NCI-H82 (cell line): ENCODE results near the gene CD180.
A peak's percentile ranks its signal among the peaks of the same experiment; 100 is the strongest.

Source experiments
- DNase-seq: peaks from one replicate; lab custom pipeline; 2025; lab: John Stamatoyannopoulos, UW

The CD180 gene

DNA sequence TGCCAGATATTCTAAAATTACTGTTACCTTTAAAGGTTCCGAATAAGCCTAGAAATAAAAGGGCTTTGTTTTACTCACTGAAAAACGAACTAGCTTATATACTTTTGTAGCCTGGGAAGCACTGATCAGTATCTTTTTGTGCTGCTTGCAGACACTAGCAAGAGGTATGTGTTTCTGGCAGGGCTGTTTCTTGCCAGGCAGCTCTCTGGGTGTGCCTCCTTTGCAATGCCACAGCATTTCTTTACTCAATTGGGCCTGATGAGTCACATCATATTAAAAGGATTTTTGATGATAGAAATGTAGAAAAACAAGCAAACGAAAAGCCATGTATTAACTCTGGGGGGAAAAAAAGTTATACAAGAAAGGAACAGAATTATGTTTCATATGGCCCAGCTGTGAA is 35.6 kb downstream of the CD180 start:
- DNase-seq, result no peak

DNA sequence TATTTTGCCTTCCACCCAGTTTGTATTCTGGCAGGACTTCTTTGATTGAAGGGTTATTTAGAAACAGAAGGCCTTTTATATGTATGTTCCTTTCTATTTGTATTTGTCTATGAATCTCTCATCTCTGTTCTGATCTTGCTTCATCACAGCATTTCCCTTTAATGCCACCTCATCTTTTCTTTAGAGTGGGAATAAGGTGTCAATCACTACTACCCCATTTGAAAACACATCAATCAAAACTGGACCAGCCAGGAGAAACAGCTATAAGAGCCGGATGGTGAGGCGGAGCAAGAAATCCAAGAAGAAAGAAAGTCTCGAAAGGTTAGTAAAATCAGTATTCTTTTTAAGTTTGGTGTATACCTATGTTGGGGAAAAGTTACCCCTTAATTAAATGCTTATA is 36.3 kb downstream of the CD180 start:
- DNase-seq, result no peak

- peak; percentile 35 for DNase-seq
Observed at GRCh38 chr5:67156976-67157583, 39.5 kb downstream of the CD180 start.

- DNase-seq, result no peak
Observed at GRCh38 chr5:67154556-67155206, 41.9 kb downstream of the CD180 start.

GRCh38 chr5:67153292-67153691 is 43.3 kb downstream of the CD180 start:
- no peak for DNase-seq

DNA sequence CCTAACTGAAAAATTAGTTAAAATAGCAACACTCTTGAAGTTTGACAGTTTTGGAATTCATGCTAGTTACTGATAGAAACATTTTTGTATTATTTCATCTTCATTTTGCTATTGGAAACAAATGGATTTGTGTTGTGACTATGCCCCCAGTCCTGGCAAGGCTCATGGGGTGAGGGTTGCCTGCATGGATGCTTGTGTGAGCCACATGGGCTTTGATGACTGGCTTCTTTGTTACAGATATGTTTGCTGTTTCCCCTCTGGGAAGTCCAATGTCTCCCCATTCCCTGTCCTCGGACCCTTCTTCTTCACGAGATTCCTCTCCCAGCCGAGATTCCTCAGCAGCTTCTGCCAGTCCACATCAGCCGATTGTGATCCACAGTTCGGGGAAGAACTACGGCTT is 44.2 kb downstream of the CD180 start:
- no peak for DNase-seq

GRCh38 chr5:67149951-67150523 is 46.6 kb downstream of the CD180 start:
- DNase-seq, result peak; percentile 5

DNA sequence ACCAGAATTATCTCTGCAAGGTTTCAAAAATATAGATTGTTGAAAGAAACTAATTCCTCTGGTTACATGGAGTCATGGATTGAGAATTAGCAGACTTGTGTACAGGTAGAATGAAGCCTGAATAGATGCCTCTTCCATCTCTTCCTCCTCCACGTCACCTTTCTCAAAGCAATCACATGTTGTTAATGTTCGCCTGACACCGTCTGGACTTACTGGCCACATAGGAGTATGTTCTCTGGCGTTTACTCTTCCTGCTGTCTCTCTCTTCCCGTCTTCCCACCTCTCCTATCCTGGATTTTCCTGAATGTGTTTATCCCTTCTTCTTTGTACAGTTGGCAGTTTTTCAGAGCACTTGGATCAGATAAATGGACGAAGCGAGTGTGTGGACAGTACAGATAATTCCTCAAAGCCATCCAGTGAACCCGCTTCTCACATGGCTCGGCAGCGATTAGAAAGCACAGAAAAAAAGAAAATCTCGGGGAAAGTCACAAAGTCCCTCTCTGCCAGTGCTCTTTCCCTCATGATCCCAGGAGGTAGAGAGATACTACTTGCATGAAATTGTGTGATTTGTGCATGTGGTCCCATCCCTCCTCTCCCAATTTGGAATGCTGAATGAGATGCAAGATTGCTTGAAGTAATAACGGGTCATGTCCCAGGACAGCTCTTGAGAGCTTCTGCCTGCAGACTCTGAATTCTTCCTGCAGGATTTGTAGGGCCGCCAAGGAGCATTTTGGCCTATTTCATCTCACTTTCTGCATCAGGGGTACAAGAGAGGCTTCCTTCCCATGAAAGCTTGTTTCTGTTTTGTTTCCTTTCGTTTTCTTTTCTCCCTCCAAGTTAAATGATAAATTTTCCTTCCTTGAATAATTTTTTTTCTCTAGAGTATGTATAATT is 47.3 kb downstream of the CD180 start:
- DNase-seq, result no peak

- no peak for DNase-seq
Observed at GRCh38 chr5:67147760-67148159, 48.8 kb downstream of the CD180 start.

DNA sequence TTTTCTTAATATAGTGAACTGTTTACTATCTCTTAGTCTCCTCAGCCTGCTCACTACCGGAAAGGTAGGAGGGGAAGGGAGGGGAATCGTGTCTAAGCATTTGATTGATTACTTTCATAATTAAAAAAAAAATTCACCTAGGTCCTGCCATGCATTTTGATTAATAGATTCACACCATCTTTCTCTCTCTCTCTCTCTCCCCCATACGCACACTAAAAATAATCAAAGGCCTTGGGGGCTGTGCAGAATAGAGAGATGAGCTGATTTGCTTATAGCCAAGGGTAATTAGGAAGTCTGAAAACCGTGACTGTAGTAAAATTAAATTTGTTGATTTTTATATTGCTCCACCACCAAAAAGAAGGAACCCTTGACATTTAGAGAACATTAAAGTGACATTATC is 49.6 kb downstream of the CD180 start:
- DNase-seq, result no peak

GRCh38 chr5:67146574-67146973 is 50.0 kb downstream of the CD180 start:
- no peak for DNase-seq

DNA sequence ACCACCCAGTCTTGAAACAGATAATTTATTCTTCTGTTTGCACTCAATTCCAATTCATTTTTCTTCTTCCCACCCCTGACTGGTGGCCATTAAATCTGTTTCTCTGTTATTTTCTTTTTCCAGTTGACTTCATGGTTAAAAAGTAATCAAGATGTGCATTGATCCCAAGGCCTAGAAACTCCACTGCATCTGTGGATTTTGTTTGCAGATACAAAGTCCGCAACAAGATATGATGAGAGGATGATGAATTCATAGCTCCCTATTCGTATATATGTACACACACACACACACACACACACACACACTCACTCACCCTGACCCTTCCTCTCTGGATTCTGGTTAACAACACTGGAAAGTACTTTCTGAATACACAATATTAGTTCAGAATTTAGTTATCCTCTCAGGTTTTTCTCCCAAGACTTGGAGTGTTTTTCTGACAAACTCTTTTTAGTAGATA is 52.4 kb downstream of the CD180 start:
- DNase-seq, result no peak

GRCh38 chr5:67143549-67143948 is 53.0 kb downstream of the CD180 start:
- no peak for DNase-seq

DNA sequence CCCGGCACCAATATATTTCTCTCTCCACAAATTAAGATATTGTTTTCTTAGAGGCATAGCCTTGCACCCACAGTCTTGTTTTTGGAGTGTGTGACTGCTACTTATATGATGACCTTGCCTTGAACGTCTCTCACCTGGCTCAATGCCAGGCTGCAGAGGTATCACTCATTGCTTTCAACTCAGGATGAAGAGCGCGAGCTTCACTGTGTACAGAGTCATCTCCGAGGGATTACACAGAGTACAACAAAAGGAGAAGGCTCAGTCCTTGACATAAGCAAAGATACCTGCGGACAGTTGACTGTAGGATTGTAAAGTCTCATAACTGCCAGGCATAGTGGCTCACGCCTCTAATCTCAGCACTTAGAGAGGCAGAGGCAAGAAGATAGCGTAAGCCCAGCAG is 53.8 kb downstream of the CD180 start:
- DNase-seq, result no peak

DNA sequence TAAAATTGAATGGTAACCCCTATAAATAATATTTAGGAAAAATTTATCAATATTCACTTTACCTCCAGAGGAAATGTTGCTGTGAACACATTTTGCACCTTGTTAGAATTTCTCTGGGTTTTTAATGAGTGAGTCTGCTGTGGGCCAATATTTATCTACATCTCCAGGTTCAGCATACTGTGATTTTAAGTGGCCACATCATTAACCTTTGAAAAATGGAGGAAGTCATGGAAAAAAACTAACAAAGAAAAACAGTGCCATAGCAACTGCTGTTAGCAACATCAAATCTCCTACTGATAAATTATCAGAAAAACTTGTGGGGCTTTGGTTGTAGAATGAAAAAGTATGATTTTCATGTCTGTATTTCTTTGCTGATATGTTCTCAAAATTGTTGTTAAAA is 55.0 kb downstream of the CD180 start:
- no peak for DNase-seq

DNA sequence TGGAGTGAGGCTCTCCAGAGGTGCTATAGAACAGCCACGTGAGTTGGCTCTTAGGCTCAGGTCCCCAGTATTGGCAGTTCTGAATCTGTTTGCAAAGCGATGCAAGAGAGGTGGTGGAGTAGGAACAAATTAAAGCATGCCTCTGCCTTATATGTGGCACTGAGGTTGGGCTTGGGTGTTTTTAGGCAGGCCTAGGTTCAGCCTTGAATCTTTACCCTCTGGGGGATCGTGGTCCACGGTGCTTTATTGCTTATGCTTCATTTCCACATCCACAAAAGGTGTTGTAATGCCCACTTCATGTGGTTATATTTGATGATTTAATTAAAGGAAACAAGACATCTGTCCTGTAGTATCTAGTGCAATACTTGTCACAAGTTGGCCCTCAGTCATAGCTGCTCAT is 56.2 kb downstream of the CD180 start:
- no peak for DNase-seq

DNA sequence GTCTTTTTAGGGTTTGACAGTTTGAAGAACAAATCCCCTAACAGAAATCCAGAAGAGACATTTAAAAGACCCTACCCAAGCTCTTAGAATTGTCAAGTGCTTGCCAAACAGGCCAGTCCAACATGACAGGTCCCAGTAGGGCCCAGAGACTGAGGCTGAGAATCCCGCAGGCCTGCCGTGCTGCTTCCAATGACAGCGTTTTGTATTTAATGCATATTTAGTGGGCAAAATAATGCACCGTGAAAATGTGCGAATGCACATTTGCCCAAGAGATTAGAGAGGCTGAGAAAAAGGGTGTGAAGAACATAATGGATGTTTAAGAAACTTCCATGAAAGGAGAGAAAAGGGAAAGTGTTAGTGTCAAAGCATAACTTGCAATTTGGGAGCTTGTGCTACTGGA is 57.6 kb downstream of the CD180 start:
- DNase-seq, result no peak

GRCh38 chr5:67135381-67135984 is 61.1 kb downstream of the CD180 start:
- no peak for DNase-seq

DNA sequence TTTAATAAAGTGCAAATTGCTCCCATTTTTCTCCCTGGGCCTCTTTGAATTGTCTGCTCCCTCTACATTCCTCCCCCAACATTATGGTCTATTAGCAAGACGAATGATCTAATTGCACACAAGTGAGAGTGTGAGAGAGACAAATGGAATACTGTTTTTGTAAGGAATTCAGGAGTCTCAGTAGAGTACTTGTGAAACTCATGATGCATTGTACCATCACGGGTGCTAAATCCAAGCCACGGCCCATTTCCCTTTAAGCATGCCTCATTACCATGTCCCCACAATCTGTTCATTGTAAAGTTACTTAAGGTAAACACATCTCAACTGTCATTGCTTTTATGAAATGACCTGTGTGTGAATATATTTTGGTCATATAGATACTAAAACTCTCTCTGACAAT is 62.8 kb downstream of the CD180 start:
- no peak for DNase-seq

DNA sequence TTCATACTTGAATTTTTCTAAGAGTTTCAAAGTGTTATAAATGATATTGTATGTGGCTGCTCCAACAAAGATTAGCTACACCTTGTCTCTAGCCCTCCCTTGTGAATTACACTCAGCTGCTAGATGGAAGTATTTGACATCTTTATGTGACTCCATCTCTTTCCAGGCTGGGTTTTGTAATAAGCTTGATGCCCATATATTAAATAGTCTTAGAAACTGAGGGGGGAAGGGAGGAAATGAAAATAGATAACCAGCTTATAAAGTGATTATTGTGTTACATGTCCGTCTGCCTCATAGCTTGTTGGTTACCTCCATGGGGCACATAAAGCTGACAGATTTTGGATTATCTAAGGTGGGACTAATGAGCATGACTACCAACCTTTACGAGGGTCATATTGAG is 63.4 kb downstream of the CD180 start:
- peak; percentile 1 for DNase-seq

DNA sequence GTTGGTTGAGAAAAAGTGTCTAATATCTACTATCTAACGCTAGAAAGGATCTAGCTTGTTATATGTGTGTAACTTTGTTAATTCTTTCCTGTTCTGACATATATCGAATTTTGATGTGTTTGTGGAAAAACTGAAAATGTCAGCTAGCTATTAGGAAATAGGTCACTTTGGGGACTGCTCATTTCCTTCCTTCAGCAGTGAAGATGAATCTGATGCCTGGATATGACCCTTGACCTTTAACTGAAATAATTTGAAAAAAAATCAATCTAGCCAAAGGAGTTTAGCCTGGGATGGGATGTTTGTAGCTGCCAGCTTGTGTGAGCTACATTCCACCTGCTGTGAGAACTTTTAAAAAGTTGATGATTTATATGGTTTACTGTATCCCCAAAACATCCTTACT is 66.8 kb downstream of the CD180 start:
- DNase-seq, result no peak
